HG03103 (cell line): Measurements from ENCODE around the gene SERTAD1.
A peak's percentile ranks its signal among the peaks of the same experiment; 100 is the strongest.
"Not testable (repeated sequence)": the region's sequence is repeated elsewhere in the genome, so short reads cannot be mapped to it uniquely, and the experiment has no call there.

Experiments
- ATAC-seq: cut with Tn5 transposase; IDR thresholded peaks from one replicate; pipeline ENCODE4 v1.9.1; 2021; ENCODE audit warnings: low read depth; ENCODE audit not compliant: unreplicated experiment

The SERTAD1 gene

GRCh38 chr19:40423938-40424337 lies 1.9 kb downstream of the SERTAD1 start:
- ATAC-seq, result no peak

DNA sequence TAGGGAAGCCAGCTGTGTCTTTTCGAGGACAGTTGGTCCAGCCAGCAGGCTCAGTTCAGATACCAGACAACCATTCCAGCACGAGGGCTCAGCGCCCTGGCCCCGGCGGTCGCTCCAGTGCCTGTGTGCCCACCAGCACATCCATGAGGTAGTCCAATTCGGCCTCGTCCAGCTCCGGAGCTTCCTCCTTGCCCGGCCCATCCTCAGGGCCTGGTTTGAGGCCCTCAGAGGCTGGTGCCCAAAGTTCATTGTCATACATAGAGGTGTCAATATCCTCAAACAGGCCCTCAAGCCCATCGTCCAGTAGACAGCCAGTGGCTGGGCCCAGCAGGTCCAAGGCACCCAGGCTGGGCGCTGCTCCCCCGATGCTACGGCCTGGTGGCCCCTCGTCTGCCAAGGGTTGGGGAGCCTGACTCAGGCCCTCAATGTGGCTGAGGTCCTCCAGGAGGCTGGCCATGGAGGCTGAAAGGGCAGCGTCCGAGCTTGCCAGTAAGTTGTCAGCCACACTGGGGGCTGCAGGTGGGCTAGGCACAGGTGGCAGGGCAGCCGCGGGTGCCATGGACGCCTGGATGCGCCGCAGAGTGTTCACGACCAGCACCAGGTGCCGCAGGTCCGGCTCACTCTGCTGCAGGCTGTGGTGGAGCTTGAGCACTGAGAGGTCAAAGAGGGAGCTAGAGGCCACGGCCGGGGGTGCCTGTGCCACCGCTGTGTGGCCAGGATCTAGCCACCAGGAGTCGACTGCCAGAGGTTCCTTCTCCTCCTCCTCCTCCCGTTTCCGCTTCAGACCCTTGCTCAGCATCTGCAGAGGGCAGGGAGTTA lies 2.8 kb downstream of the SERTAD1 start:
- ATAC-seq, result no peak

GRCh38 chr19:40421993-40422747 lies 3.6 kb downstream of the SERTAD1 start:
- no peak for ATAC-seq

DNA sequence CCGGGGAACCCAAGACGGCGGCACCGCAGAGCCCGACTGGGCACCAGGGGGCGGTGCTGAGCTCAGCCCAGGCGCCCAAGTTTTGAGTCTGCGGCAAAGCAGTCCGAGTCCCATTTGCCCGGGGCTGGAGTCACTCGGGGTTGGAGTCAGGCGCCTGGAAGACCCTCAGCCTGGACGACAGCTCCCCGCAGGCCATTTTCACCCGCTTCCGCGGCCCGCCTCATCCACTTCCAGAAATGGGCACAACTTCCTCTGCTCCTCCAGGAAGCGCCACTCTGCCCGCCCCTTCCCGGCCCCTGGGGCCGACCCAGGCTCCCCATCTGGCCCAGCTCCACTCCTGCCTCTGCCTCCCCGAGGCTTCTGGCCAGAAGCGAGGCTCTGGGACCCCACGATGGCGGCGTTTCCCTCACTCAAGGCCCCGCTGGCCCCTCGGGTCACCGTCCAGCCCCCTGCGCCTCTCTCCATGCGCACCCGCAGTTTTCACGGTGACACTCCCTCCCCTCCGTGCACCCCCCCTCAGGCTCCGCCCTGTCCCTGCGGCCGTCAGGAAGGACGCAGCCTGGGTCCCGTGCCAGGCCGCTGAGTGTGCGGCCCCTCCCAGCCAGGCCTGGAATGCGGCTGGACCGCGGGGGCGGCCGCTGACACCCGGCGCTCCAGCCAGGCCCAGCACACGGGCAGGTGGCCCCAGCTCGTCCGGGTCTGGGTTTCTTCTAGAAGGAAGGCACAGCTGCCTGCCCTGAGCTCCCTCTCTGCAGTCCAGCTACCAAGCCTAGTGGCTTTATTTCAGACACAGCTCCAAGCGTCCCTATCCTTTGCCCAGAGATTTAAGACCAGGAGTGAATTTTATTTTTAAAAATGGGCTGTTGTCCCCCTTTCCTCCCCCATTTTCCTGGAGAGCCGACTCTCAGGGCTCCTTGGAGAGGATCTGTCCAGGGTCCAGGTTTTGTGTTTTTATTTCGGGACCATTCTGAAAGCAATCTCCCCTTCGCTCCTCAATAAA lies 4.7 kb downstream of the SERTAD1 start:
- peak; percentile 37 for ATAC-seq

DNA sequence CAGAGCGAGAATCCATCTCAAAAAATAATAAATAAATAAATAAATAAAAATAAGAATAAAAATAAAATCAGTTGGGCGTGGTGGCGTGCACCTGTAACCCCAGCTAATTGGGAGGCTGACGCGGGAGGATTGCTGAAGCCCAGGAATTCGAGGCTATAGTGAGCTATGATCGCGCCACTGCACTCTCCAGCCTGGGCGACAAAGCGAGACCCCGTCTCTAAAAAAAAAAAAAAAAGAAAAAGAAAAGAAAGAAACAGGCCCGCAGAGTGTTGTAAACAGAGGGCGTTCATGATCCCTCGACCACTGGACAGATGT lies 5.4 kb downstream of the SERTAD1 start:
- no peak for ATAC-seq

DNA sequence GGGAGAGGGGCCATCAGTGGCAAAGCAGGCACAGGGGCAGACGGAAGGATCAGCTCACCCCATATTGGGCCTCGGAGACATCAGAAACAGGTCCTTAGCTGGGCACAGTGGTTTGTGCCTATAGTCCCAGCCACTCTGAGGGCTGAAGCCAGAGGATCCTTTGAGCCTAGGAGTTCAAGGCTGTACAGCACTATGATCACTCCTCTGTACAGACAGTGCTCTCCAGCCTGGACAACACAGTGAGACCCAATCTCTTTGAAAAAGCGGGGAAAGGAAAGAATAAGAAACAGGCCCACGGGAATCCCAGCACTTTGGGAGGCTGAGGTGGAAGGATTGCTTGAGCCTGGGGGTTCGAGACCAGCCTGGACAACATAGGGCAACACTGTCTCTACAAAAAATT lies 6.0 kb downstream of the SERTAD1 start:
- no peak for ATAC-seq

GRCh38 chr19:40419066-40419612 lies 6.7 kb downstream of the SERTAD1 start:
- no peak for ATAC-seq

GRCh38 chr19:40418040-40418439 lies 7.8 kb downstream of the SERTAD1 start:
- no peak for ATAC-seq

DNA sequence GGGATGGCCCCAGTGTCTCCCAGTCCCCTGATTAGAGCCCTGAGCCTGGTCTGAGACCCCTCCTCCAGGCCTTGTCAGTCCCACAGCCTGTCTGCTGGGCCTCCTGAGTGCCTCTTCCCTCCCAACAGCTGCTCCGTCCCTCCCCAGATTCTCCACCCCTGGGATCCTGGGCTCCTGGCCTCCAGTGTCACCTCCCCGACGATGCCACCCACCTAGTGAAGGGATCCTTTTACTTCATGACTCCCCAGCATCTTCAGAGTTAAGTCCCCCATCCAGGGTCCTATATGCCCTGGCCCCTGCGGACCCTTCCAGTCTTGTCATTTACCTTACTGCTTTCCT lies 8.2 kb downstream of the SERTAD1 start:
- ATAC-seq, result no peak

DNA sequence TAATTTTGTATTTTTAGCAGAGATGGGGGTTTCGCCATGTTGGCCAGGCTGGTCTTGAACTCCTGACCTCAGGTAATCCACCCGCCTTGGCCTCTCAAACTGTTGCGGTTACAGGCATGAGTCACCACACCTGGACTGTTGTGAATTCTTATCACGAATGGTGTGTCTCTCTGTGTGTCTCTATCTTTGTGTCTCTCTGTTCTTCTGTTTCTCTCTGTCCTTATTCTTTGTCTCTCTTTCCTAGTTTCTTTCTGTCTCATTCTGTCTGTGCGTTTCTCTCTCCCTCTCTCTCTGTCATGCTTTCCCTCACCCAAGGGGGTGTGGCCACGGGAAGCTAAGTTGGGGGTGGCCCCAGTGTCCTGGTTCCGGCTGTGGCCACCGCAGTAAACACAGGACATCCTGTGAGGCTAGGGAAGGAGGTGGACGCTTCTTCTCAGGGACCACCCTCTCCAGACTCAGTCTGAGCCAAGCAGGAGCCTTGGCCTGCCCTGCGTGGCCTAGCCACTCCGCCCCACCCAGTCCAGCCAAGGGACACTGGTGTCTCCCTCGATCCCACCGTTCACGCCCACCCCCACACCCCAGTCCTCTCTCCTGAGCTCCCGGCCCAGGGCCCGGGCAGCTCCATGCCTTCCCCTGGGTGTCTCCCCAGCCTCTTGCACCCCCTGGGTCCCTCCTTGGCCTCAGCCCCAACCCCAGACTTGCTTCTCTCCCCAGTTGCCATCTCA lies 8.7 kb downstream of the SERTAD1 start:
- no peak for ATAC-seq

GRCh38 chr19:40415768-40416167 lies 10.0 kb downstream of the SERTAD1 start:
- ATAC-seq, result no peak

DNA sequence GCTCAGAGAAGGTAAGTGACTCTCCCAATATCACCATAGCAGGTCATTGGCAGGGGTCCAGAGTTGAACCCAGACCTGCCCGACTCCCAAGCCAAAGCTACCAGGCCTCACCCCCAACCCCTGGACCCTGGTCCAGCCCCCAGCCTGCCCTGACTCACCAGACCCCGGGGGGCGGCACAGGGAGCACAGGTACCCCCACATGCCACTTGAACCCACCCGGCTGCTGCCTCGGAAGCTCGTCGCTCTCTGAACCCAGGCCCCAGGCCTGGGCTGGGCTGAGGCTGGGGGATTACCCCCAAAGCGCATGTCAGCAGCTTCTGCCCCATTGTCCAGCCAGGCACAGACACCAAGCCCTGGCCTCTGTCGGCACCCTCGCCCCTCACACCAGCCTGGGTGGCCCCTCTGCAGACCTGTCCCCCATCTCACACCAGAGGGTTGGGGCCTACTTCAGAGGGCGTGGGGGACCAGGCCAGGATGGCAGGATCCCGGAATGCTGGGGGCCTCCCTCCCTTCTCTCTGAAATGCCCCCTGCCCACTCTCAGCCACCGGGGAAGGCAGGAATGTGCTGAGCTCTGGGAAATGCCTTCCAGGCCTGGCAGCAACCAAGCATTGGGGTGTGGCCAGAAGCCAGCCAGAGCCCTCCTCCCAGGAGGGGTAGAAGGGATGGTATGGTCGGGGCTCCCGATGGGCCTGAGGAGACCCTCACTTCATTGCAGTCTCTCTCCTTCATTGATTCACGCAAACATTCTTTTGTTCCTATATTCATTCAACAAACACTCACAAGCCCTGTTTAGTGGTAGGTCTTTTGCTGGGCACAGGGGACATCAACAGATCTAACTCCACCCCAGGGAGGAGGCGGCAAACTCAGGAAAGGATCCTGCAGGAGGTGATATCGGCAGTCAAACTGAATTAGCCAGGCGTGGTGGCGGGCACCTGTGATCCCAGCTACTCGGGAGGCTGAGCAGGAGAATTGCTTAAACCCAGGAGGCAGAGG lies 11.0 kb downstream of the SERTAD1 start:
- ATAC-seq, result no peak

GRCh38 chr19:40413291-40413845 lies 12.4 kb downstream of the SERTAD1 start, which contains the start of gene PRX:
Gene PRX, minus strand, starts transcription at chr19:40413378. Its CDS starts 5,446 bp downstream, at chr19:40407932.
- no peak for ATAC-seq

GRCh38 chr19:40412866-40413265 lies 12.9 kb downstream of the SERTAD1 start:
- ATAC-seq, result no peak

DNA sequence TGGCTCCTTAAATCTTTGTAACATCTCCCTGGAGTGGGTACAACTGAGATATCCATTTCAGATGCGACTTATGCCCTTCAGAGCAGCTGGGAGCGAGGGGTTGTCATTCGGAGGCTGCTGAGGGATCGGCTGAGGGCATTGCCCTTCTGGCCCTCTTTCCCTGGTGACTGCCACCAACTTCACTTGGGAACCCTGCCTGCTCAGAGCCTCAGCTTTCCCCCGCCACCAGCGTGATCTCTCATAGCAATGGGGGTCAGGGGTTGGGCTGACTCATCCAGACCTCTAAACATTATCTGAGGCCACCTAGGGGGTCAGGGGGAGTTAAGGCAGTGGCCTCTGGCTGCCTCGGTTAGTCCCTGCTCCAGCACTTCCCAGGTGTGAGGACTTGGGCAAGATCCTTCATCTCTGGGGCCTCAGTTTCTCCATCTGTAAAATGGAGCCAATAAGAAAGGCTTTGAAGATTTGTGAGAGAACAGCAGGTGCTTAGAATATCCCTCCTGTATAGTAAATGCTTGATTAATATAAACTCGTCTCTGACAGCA lies 13.8 kb downstream of the SERTAD1 start:
- no peak for ATAC-seq

DNA sequence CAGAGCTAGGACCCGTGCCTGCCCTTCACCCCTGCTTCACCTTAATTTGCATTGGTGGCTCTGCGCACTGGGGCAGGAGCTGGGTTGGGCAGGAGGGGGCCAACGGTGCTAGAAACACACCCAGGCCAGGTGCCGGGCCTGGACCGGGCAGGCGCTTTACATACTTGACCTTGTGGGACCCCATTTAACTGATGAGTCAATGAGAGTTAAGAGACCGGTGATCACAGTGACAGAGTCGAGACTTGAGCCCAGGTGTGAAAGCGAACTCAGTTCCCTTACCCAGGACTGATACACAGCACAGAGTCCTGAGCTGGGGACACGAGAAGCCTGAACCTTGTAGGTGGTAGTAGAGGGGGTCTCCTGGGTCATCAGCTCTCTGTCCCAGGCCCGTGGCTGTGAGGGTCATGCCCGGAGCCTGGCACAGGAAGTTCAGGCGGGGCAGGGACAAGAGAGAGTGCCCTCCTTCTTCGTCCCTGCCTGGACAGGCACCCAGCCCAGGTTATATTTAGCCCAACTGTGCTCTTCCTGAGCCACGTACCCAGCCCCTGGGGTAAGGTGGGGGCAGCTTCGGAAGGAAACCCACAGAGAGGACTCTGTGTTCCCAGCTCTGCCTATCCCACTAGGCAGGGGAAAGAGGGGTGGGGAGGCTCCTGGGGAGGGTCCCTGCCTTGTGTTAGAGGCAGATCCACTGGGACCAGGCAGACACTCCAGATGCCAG lies 14.5 kb downstream of the SERTAD1 start:
- no peak for ATAC-seq

DNA sequence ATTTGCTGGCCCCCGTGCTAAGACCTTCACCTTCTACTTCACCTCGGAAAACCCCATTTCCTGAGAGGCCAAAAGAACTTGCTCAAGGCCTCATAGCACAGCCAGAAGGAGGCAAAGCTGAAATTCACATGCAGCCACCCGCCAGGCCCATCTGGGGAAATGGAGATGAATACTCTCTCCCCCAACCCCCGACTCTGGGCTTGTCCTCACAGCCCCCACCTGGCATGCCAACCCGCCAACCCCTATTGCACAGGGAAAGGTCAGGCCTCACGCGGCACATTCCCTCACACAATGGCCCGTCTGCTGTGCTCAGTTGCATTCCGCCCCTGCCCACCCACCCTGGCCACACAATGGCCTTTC lies 15.8 kb downstream of the SERTAD1 start:
- no peak for ATAC-seq

DNA sequence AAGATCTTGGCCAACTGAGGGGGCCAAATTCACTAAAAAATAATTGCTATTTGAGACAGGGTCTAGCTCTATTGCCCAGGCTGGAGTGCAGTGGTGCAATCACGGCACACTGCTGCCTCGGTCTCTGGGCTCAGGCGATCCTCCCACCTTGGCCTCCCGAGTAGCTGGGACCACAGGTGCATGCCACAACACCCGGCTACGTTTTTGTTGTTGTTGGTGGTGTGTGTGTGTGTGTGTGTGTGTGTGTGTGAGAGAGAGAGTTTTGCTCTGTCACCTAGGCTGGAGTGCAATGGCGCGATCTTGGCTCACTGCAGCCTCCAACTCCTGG lies 17.2 kb downstream of the SERTAD1 start:
- not testable (repeated sequence) for ATAC-seq
